NCI-H2081 (cell line): Measurements from ENCODE around the gene ST8SIA5.

ENCODE experiments used
- DNase-seq, 2 experiments: peaks; one replicate each; lab custom pipeline; 2025; lab: John Stamatoyannopoulos, UW

ST8SIA5 gene

GRCh38 chr18:46629361-46629760 is 127.5 kb downstream of the ST8SIA5 start:
- DNase-seq: no peak

GRCh38 chr18:46628206-46628605 is 128.6 kb downstream of the ST8SIA5 start:
- no peak for DNase-seq

GRCh38 chr18:46627136-46627535 is 129.7 kb downstream of the ST8SIA5 start:
- DNase-seq: no peak

GRCh38 chr18:46625069-46625468 is 131.8 kb downstream of the ST8SIA5 start:
- no peak for DNase-seq

- no peak for DNase-seq
Measured at GRCh38 chr18:46624127-46624526, 132.7 kb downstream of the ST8SIA5 start.

GRCh38 chr18:46623541-46623940 is 133.3 kb downstream of the ST8SIA5 start:
- DNase-seq: no peak

DNA sequence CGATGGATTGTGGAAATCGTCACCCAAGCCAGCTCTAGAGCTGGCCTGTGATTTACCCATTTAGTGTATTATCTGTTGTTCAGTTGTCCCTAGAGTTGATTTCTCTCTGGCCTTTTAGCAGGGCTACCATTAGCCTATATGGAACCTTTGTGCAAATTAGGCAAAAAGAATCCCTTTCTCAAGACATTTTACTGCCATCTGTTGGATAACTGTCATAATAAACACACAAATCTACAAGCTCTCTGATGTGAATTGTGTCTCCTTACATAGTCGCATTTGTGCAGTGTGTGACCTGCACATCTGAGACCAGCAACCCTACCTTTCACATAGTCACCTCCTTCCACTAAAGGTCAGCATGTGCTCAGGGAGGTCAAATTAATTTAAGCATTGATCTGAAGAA is 133.9 kb downstream of the ST8SIA5 start:
- DNase-seq: peak; percentile 8 to 13

DNA sequence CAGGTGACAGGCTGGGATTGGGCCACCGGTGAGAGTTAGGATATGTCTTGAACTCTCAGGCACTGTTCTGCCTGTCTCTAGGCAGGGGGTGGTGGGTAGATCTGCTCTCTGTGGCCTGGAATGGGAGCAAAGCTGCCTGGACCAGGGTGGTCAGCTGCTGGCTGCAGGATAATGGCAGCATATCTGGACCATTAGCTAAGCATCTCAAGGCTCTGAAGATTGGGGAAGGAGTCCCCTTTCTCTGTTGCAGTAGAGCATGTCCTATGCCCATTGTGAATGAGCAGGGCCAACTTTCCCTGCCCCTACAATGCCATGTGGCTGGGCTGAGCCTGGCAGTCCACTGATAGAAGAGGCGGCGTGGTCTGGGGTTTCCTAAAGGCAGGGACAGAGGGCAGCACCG is 134.4 kb downstream of the ST8SIA5 start:
- DNase-seq: no peak

GRCh38 chr18:46621871-46622270 is 135.0 kb downstream of the ST8SIA5 start:
- no peak for DNase-seq

DNA sequence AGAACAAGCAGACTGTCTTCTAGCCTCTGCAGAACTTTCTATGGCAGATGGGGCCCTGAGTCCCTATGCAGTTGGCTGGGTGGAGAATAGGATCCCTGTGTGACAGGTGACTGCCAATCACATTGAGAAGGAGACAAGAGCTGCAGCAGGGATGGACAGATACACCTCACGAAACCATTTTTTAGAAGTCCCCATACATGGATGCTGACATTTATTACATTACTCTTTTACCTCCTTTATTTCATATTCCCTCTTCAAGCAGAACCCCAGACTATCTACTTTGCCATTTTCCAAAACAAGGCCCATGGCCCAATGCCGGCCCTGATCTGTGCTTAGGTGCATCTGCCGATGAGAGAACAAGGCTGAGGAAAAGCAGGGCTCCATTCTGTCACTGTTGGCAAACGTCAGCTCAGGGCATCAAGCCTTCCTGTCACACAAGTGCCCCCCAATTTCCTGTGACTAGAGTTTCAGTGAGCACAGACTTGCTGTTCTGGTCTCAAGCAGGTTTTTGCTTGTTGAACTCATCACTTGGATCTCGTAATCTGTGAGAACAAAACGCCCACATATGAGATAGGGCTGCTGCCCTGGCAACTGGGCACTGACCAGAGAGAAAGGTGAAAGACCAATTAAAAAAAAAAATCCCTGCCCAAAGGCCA is 135.6 kb downstream of the ST8SIA5 start:
- DNase-seq: no peak

- DNase-seq: no peak
Measured at GRCh38 chr18:46619559-46619958, 137.3 kb downstream of the ST8SIA5 start.
